Measurements from ENCODE around the gene OR1S1.

- no peak for TF ChIP-seq EZH2 (IDR thresholded peaks at IDR 0.05; ENCODE audit: borderline replicate concordance, low read depth, low read length, severe bottlenecking)
- no peak for TF ChIP-seq CTCF (IDR thresholded peaks at IDR 0.05; ENCODE audit: extremely low read depth in 1 of 2, insufficient read depth in 1 of 2, low read depth in 1 of 2, low read length in 2 of 2)
- no peak for TF ChIP-seq POLR2AphosphoS5 (IDR thresholded peaks at IDR 0.05; ENCODE audit: insufficient read depth, low read depth, low read length)
- TF ChIP-seq POLR2A (IDR thresholded peaks at IDR 0.05; ENCODE audit: low read depth, low read length), result no peak
These were observed 4.0 kb downstream of the OR1S1 start for GRCh38 chr11:58216476-58216875.

Data from endothelial cell of umbilical vein (primary cell).